H1 (cell line): Measurements from ENCODE around the gene AP1G2. TPM values are rescaled to one million over a fixed set of nuclear protein-coding genes. Genes with fewer than 3 reads are reported as not detected.

ENCODE experiments used
- CTCF ChIA-PET: fragments of 300-600 bp; sonication (Branson Sonifier 250); formaldehyde crosslinking; loops from one replicate; lab custom pipeline; 2021; ENCODE audit not compliant: partially characterized antibody; lab: Charles Lee
- POLR2A ChIA-PET: fragments of 300-600 bp; sonication (Branson Sonifier 250); formaldehyde crosslinking; loops from one replicate; lab custom pipeline; 2021; ENCODE audit warnings: inconsistent platforms; ENCODE audit not compliant: partially characterized antibody; lab: Charles Lee
- DNase-seq, 2 experiments: peaks; one replicate each; pipeline versions ENCODE4 v3.0.0 to v3.0.0-alpha.2; 2010 to 2022; ENCODE audit warnings: low spot score in 2 of 2, low read depth in 1 of 2, mixed read lengths in 1 of 2
- FAIRE-seq: peaks from 2 replicates; lab custom pipeline; 2011; peaks lifted over from hg19 to GRCh38; lab: Jason Lieb, UNC
- H2AFZ ChIP-seq: 2 replicates; pipeline ENCODE4 v1.8.1; 2012; ENCODE audit warnings: low read length, inconsistent platforms
- H2AK5ac ChIP-seq: 2 replicates; pipeline ENCODE4 v1.6.1; 2013; ENCODE audit warnings: low read depth, low read length
- H2BK120ac ChIP-seq: replicated peaks from 2 replicates; pipeline ENCODE3; 2013; ENCODE audit warnings: low read depth, low read length, inconsistent platforms
- H2BK12ac ChIP-seq: 2 replicates; pipeline ENCODE4 v1.6.1; 2013; ENCODE audit warnings: low read depth, low read length
- H2BK15ac ChIP-seq: 2 replicates; pipeline ENCODE4 v1.6.1; 2013; ENCODE audit warnings: low read length
- H2BK20ac ChIP-seq: 2 replicates; pipeline ENCODE4 v1.6.1; 2013; ENCODE audit warnings: low read length
- H2BK5ac ChIP-seq: 2 replicates; pipeline ENCODE4 v1.6.1; 2013; ENCODE audit warnings: low read depth, low read length
- H3K14ac ChIP-seq: 2 replicates; pipeline ENCODE4 v1.6.1; 2013; ENCODE audit warnings: inconsistent platforms; ENCODE audit not compliant: insufficient read length
- H3K18ac ChIP-seq: 2 replicates; pipeline ENCODE4 v1.6.1; 2013; ENCODE audit warnings: low read length; ENCODE audit errors: extremely low read depth
- H3K23ac ChIP-seq: 2 replicates; pipeline ENCODE4 v1.6.1; 2013; ENCODE audit warnings: inconsistent platforms; ENCODE audit not compliant: insufficient read length
- H3K23me2 ChIP-seq: 2 replicates; pipeline ENCODE4 v1.6.1; 2013; ENCODE audit warnings: low read depth, low read length
- H3K27ac ChIP-seq: 2 replicates; pipeline ENCODE4 v1.6.1; 2011; ENCODE audit warnings: low read depth, low read length, inconsistent platforms
- H3K27me3 ChIP-seq, 4 experiments: replicated peaks in 1 of 4; 1 replicate in 1 of 4; 2 replicates in 3 of 4; pipeline versions ENCODE4 v1.6.1 to v1.8.1; 2011 to 2013; ENCODE audit warnings: low read length in 3 of 4, mild to moderate bottlenecking in 3 of 4, inconsistent platforms in 2 of 4, mixed read lengths in 2 of 4, moderate library complexity in 1 of 4; ENCODE audit not compliant: control insufficient read depth in 3 of 4, insufficient read depth in 3 of 4; ENCODE audit errors: extremely low read depth in 1 of 4
- H3K36me3 ChIP-seq, 4 experiments: 2 replicates each; pipeline versions ENCODE4 v1.6.1 to v1.8.1; 2011 to 2013; ENCODE audit warnings: mild to moderate bottlenecking in 4 of 4, low read length in 3 of 4, moderate library complexity in 2 of 4, control low read depth in 1 of 4, inconsistent platforms in 1 of 4; ENCODE audit not compliant: insufficient read depth in 4 of 4, control insufficient read depth in 2 of 4
- H3K4ac ChIP-seq: replicated peaks from 2 replicates; pipeline ENCODE3; 2013; ENCODE audit warnings: low read length, low read depth, mixed read lengths, inconsistent platforms; ENCODE audit not compliant: insufficient read length
- H3K4me1 ChIP-seq, 4 experiments: replicated peaks in 1 of 4; 1 replicate in 1 of 4; 2 replicates in 3 of 4; pipeline versions ENCODE4 v1.6.1 to v1.8.1; 2011 to 2013; ENCODE audit warnings: low read length in 3 of 4, inconsistent platforms in 2 of 4, mixed read lengths in 1 of 4; ENCODE audit not compliant: insufficient read depth in 4 of 4, control insufficient read depth in 3 of 4
- H3K4me2 ChIP-seq, 2 experiments: 2 replicates each; pipeline versions ENCODE4 v1.6.1 to v1.8.1; 2011 to 2013; ENCODE audit warnings: low read depth in 2 of 2, low read length in 2 of 2, control low read depth in 1 of 2, inconsistent platforms in 1 of 2, mild to moderate bottlenecking in 1 of 2; ENCODE audit not compliant: insufficient read depth in 1 of 2
- H3K4me3 ChIP-seq, 4 experiments: fragments of 200-600, 300-600 bp in 1 of 4; sonication (generic), shearing (Covaris generic), sonication (Bioruptor Twin) in 1 of 4; 2 replicates each; pipeline versions ENCODE4 v1.5.1 to v1.8.1; 2011 to 2016; ENCODE audit warnings: low read length in 4 of 4, low read depth in 3 of 4, control low read depth in 2 of 4, inconsistent platforms in 2 of 4, mild to moderate bottlenecking in 2 of 4, mixed read lengths in 1 of 4, moderate library complexity in 1 of 4; ENCODE audit not compliant: insufficient read depth in 2 of 4; ENCODE audit errors: extremely low read depth in 1 of 4
- H3K56ac ChIP-seq: replicated peaks from 2 replicates; pipeline ENCODE3; 2013; ENCODE audit warnings: low read depth, mild to moderate bottlenecking, mixed read lengths, low read length, inconsistent platforms; ENCODE audit not compliant: insufficient read length
- H3K79me1 ChIP-seq: 2 replicates; pipeline ENCODE4 v1.6.1; 2013; ENCODE audit warnings: low read depth, low read length, control low read depth
- H3K79me2 ChIP-seq, 2 experiments: 2 replicates each; pipeline versions ENCODE4 v1.6.1 to v1.8.1; 2012 to 2013; ENCODE audit warnings: low read length in 2 of 2, mild to moderate bottlenecking in 2 of 2, inconsistent platforms in 1 of 2; ENCODE audit not compliant: insufficient read depth in 2 of 2, control insufficient read depth in 1 of 2
- H3K9ac ChIP-seq, 4 experiments: replicated peaks in 1 of 4; 1 replicate in 1 of 4; 2 replicates in 3 of 4; pipeline versions ENCODE4 v1.6.1 to v1.8.1; 2011 to 2013; ENCODE audit warnings: low read depth in 3 of 4, low read length in 3 of 4, control low read depth in 2 of 4, mild to moderate bottlenecking in 2 of 4, moderate library complexity in 2 of 4, inconsistent platforms in 1 of 4; ENCODE audit errors: extremely low read depth in 1 of 4
- H3K9me3 ChIP-seq, 2 experiments: 2 replicates each; pipeline versions ENCODE4 v1.6.1 to v1.8.1; 2012 to 2013; ENCODE audit warnings: mild to moderate bottlenecking in 2 of 2, moderate library complexity in 2 of 2, control low read depth in 1 of 2, inconsistent platforms in 1 of 2, low read depth in 1 of 2, low read length in 1 of 2, mixed read lengths in 1 of 2; ENCODE audit not compliant: insufficient read depth in 2 of 2
- H4K20me1 ChIP-seq, 2 experiments: replicated peaks in 1 of 2; 2 replicates each; pipeline versions ENCODE3 to v1.8.1; 2011 to 2013; ENCODE audit warnings: inconsistent platforms in 2 of 2, low read length in 2 of 2, mild to moderate bottlenecking in 1 of 2; ENCODE audit not compliant: insufficient read depth in 2 of 2, control insufficient read depth in 1 of 2
- H4K5ac ChIP-seq: 2 replicates; pipeline ENCODE4 v1.6.1; 2013; ENCODE audit warnings: low read length, low read depth, mixed read lengths, inconsistent platforms; ENCODE audit not compliant: insufficient read length
- H4K8ac ChIP-seq: 2 replicates; pipeline ENCODE4 v1.8.0; 2013; ENCODE audit warnings: mild to moderate bottlenecking, moderate library complexity, low read length, inconsistent platforms; ENCODE audit not compliant: insufficient read depth; ENCODE audit errors: extremely low read depth
- H4K91ac ChIP-seq: replicated peaks from 2 replicates; pipeline ENCODE3; 2013; ENCODE audit warnings: low read length, mixed read lengths, inconsistent platforms; ENCODE audit not compliant: insufficient read length
- POLR2AphosphoS5 ChIP-seq: IDR thresholded peaks from 2 replicates; pipeline ENCODE4 v1.6.1; 2011; ENCODE audit warnings: low read depth, low read length
- WGBS, 2 experiments: shearing (Covaris generic) in 1 of 2; methylation state at CpG; one replicate each; pipeline versions ENCODE4 v1.1.6 to v1.1.7; 2013 to 2015; ENCODE audit warnings: low lambda C conversion rate in 2 of 2, mixed read lengths in 2 of 2, inconsistent platforms in 1 of 2, low coverage in 1 of 2, missing lambda C conversion rate in 1 of 2; ENCODE audit not compliant: insufficient replicate concordance in 2 of 2, insufficient coverage in 1 of 2, insufficient read length in 1 of 2; ENCODE audit errors: extremely low coverage in 1 of 2, missing lambda C conversion rate in 1 of 2; 5-methylcytosine and 5-hydroxymethylcytosine counted together
- polyA plus RNA-seq, 7 experiments: library from polyadenylated mRNA; depleted of rRNA in 3 of 7; stranded (reverse) in 5 of 7; unstranded in 2 of 7; fragments of >200 nt in 5 of 7; fragments of 200-250 nt in 2 of 7; gene quantifications; 1 replicate in 5 of 7; 2 replicates in 1 of 7; 4 replicates in 1 of 7; pipeline versions ENCODE4 v1.2.1 to v1.2.3, GENCODE V29; 2011 to 2013; ENCODE audit warnings: missing spikeins in 2 of 7, mixed read lengths in 2 of 7
- total RNA-seq: library from RNA; stranded (reverse); fragmentation: NEBNext Ultra II Directional; extraction: Animal tissue kit (Norgen Biotek cat#: 25700); gene quantifications from 2 replicates; pipeline ENCODE4 v1.2.1, GENCODE V29; 2021
- TF ChIP-seq, protein P1 (sequence below), 3 experiments: IDR thresholded peaks; 1 replicate in 2 of 3; 2 replicates in 1 of 3; pipeline versions ENCODE4 v1.5.1 to v1.6.1; 2011; ENCODE audit warnings: low read length in 3 of 3, mild to moderate bottlenecking in 3 of 3, inconsistent platforms in 2 of 3, low read depth in 1 of 3, moderate library complexity in 1 of 3; ENCODE audit not compliant: insufficient read depth in 1 of 3; ENCODE audit errors: control extremely low read depth in 1 of 3

AP1G2 gene
- total and polyA plus RNA-seq, 2 of the 8 experiments (the other 6 are each of a cell fraction or from before 2014, with no cell fraction given): 70.9 to 134 TPM

- POLR2A ChIA-PET: interaction anchor here (0.9 to 52.7 kb wide), 5 partner anchors 7 to 44 kb away, joined by 3 to 1523 read pairs (median 12); partner anchors contain the start of genes AP1G2, THTPA and ZFHX2
- Histone ChIP-seq H3K18ac (no peak overlapping the region), H3K9me3 (no peaks in the 10 kb centered on the region), H2BK5ac (no peak overlapping the region), H2BK120ac (no peak overlapping the region), H2BK12ac (no peak overlapping the region), H3K4ac (no peak overlapping the region), H3K79me2 (no peaks in the 10 kb centered on the region), H2BK20ac (no peak overlapping the region), H3K23me2 (no peaks in the 10 kb centered on the region), H2AK5ac (no peak overlapping the region; the same call in 1 of the 2 replicates), H3K36me3 (peaks cover 0 to 31% (median 14%) of the 10 kb centered on the region in 4 experiments), H3K4me3 (no peak overlapping the region), H4K8ac (no peak overlapping the region; the same call in 1 of the 2 replicates), H3K9ac (no peak overlapping the region), H3K4me1 (peaks cover 7 to 13% (median 10%) of the 10 kb centered on the region in 4 experiments), H3K4me2 (no peak overlapping the region), H2BK15ac (no peak overlapping the region), H3K14ac (no peak overlapping the region), H3K23ac (no peak overlapping the region), H3K79me1 (no peaks in the 10 kb centered on the region), H4K91ac (no peak overlapping the region), H3K27ac (no peak overlapping the region), H3K27me3 (no peaks in the 10 kb centered on the region), H3K56ac (no peak overlapping the region), H2AFZ (no peak overlapping the region), H4K20me1 (no peaks in the 10 kb centered on the region), H4K5ac (no peak overlapping the region)
- DNase-seq (no peak), FAIRE-seq (no peak)
- CTCF ChIA-PET: interaction anchor here (0.6 to 70.5 kb wide), 10 partner anchors 9 to 399 kb away, joined by 3 to 2092 read pairs (median 6); partner anchors contain the start of genes AP1G2, NGDN, THTPA and ZFHX2
- 92% methylated on average over 18 of the region's 20 CpGs; no CpG with 5 or more reads in 1 of the 2 experiments for WGBS, 2 experiments
- TF ChIP-seq, protein P1, sequence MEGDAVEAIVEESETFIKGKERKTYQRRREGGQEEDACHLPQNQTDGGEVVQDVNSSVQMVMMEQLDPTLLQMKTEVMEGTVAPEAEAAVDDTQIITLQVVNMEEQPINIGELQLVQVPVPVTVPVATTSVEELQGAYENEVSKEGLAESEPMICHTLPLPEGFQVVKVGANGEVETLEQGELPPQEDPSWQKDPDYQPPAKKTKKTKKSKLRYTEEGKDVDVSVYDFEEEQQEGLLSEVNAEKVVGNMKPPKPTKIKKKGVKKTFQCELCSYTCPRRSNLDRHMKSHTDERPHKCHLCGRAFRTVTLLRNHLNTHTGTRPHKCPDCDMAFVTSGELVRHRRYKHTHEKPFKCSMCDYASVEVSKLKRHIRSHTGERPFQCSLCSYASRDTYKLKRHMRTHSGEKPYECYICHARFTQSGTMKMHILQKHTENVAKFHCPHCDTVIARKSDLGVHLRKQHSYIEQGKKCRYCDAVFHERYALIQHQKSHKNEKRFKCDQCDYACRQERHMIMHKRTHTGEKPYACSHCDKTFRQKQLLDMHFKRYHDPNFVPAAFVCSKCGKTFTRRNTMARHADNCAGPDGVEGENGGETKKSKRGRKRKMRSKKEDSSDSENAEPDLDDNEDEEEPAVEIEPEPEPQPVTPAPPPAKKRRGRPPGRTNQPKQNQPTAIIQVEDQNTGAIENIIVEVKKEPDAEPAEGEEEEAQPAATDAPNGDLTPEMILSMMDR (IDR thresholded peaks at IDR 0.05; ENCODE audit: control extremely low read depth in 1 of 3, insufficient read depth in 1 of 3, low read depth in 1 of 3, low read length in 3 of 3): no peak
- TF ChIP-seq POLR2AphosphoS5: peak; percentile 34; the same call in 1 of the 2 replicates
Measured at GRCh38 chr14:23521785-23522640, 45.6 kb downstream of the AP1G2 start.
